Measurements from ENCODE around the gene HSBP1.

DNA sequence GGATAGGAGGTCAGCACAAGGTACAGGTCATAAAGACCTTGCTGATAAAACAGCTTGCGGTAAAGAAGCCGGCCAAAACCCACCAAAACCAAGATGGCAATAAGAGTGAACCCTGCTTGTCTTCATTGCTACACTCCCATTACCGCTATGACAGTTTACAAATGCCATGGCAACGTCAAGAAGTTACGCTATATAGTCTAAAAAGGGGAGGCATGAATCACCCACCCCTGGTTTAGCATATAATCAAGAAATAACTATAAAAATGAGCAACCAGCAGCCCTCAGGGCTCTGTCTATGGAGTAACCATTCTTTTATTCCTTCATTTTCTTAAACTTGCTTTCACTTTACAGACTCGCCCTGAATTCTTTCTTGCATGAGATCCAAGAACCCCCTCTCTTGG, 1.0 kb upstream of the HSBP1 start:
- no peak for TF ChIP-seq CTCF (conservative IDR thresholded peaks at IDR 0.05; ENCODE audit: low read depth, low read length)
- no peak for TF ChIP-seq SMC3 (IDR thresholded peaks at IDR 0.05; ENCODE audit: low read depth, low read length)
- no peak for TF ChIP-seq NFE2L2 (IDR thresholded peaks at IDR 0.05; ENCODE audit: low read depth, low read length)
- TF ChIP-seq CEBPB (IDR thresholded peaks at IDR 0.05; ENCODE audit: low read depth, low read length) = no peak
